GM19025 (cell line): ENCODE results near the gene URM1.
"Not testable (repeated sequence)": the region's sequence is repeated elsewhere in the genome, so short reads cannot be mapped to it uniquely, and the experiment has no call there.

Source experiments
- ATAC-seq: cut with Tn5 transposase; IDR thresholded peaks from one replicate; pipeline ENCODE4 v1.9.1; 2021; ENCODE audit warnings: mild to moderate bottlenecking, low read depth, moderate library complexity; ENCODE audit not compliant: unreplicated experiment

The URM1 gene

GRCh38 chr9:128423356-128423755 lies 52.2 kb downstream of the URM1 start:
- ATAC-seq: not testable (repeated sequence)

GRCh38 chr9:128424268-128424780 lies 53.1 kb downstream of the URM1 start:
- ATAC-seq: no peak

- no peak for ATAC-seq
Measured at GRCh38 chr9:128428644-128429512, 57.7 kb downstream of the URM1 start.

GRCh38 chr9:128429513-128430086 lies 58.4 kb downstream of the URM1 start:
- ATAC-seq: no peak

- no peak for ATAC-seq
Measured at GRCh38 chr9:128431207-128431606, 60.0 kb downstream of the URM1 start.

GRCh38 chr9:128434340-128434739 lies 63.2 kb downstream of the URM1 start:
- no peak for ATAC-seq

GRCh38 chr9:128435611-128436010 lies 64.4 kb downstream of the URM1 start:
- ATAC-seq: no peak

- ATAC-seq: no peak
Measured at GRCh38 chr9:128438343-128439109, 67.4 kb downstream of the URM1 start.

- no peak for ATAC-seq
Measured at GRCh38 chr9:128439273-128439672, 68.1 kb downstream of the URM1 start.
